NCI-H146 (cell line): ENCODE measurements around the gene CISTR.
"Not testable (repeated sequence)": the region's sequence is repeated elsewhere in the genome, so short reads cannot be mapped to it uniquely, and the experiment has no call there.

Experiments
- DNase-seq: peaks from one replicate; lab custom pipeline; 2025; lab: John Stamatoyannopoulos, UW

CISTR gene

GRCh38 chr12:53762793-53763192 lies 11.0 kb upstream of the CISTR start:
- DNase-seq, result not testable (repeated sequence)

GRCh38 chr12:53761306-53761705 lies 9.5 kb upstream of the CISTR start:
- DNase-seq, result no peak

GRCh38 chr12:53759261-53759660 lies 7.5 kb upstream of the CISTR start:
- DNase-seq, result no peak

GRCh38 chr12:53758730-53759103 lies 6.9 kb upstream of the CISTR start:
- no peak for DNase-seq

GRCh38 chr12:53758081-53758729 lies 6.4 kb upstream of the CISTR start:
- no peak for DNase-seq

GRCh38 chr12:53757101-53757770 lies 5.5 kb upstream of the CISTR start:
- DNase-seq, result peak; percentile 84

- DNase-seq, result no peak
These were observed 4.7 kb upstream of the CISTR start for GRCh38 chr12:53756300-53757100.

- DNase-seq, result no peak
These were observed 4.1 kb upstream of the CISTR start for GRCh38 chr12:53755893-53756292.

- DNase-seq, result no peak
These were observed 3.7 kb upstream of the CISTR start for GRCh38 chr12:53755451-53755891.

GRCh38 chr12:53754633-53755264 lies 3.0 kb upstream of the CISTR start:
- DNase-seq, result no peak

- no peak for DNase-seq
These were observed 2.4 kb upstream of the CISTR start for GRCh38 chr12:53754188-53754585.

GRCh38 chr12:53752621-53753020 lies 842 bp upstream of the CISTR start:
- no peak for DNase-seq

GRCh38 chr12:53752192-53752601 lies 418 bp upstream of the CISTR start:
- DNase-seq, result no peak

GRCh38 chr12:53750812-53751335 lies 905 bp downstream of the CISTR start:
- DNase-seq, result peak; percentile 72

- DNase-seq, result no peak
These were observed 1.6 kb downstream of the CISTR start for GRCh38 chr12:53749986-53750811.

GRCh38 chr12:53748072-53748840 lies 3.5 kb downstream of the CISTR start:
- no peak for DNase-seq

- DNase-seq, result no peak
These were observed 4.7 kb downstream of the CISTR start for GRCh38 chr12:53747095-53747494.

GRCh38 chr12:53746592-53747092 lies 5.1 kb downstream of the CISTR start:
- peak; percentile 88 for DNase-seq

GRCh38 chr12:53744751-53745150 lies 7.0 kb downstream of the CISTR start:
- DNase-seq, result no peak

- DNase-seq, result no peak
These were observed 7.7 kb downstream of the CISTR start for GRCh38 chr12:53744130-53744441.
